ENCODE measurements around the gene TMEM128.
"Not testable (repeated sequence)": the region's sequence is repeated elsewhere in the genome, so short reads cannot be mapped to it uniquely, and the experiment has no call there.

Gene TMEM128

DNA sequence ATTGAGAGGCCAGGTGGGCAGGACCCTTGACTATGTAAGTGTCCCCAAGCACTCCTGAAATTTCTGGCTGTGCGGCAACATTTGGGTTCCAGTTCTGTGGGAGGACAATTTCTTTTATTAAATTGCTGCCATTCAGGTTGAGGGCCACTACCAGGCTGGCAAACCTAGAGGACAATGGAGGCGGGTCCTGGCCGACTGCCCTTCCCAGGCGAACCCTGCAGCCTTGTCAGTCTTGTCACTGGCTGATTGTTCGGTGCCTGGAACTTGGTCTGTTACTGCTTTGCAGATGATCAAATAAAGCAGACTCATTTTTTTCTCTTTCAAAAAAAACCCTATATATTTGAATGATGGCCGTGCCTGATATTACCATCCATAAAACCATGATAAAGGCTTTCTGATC lies 6.6 kb upstream of the TMEM128 start:
- DNase-seq (ENCODE audit: low spot score): no peak

DNA sequence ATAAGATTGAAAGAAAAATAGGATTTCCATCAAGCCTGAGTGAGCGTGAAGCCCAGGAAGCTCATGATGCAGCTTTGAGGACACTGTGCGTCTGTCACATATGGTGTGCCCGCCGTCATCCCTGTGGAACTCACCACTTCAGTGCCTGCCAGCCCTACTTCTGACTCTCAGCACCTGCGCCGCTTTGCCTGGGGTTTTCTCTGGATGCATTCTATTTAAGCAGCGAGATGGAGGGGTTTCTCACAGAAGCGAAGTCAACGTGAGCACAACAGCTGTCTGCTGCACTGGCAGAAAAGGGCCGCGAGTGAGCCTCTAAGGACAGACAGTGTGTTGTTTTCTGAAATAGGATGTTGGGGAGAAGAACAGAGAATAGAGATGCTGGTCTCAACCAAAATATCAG lies 6.2 kb upstream of the TMEM128 start:
- DNase-seq (ENCODE audit: low spot score): no peak

- no peak for DNase-seq (ENCODE audit: low spot score)
Observed at GRCh38 chr4:4249866-4250265, 1.8 kb upstream of the TMEM128 start.

DNA sequence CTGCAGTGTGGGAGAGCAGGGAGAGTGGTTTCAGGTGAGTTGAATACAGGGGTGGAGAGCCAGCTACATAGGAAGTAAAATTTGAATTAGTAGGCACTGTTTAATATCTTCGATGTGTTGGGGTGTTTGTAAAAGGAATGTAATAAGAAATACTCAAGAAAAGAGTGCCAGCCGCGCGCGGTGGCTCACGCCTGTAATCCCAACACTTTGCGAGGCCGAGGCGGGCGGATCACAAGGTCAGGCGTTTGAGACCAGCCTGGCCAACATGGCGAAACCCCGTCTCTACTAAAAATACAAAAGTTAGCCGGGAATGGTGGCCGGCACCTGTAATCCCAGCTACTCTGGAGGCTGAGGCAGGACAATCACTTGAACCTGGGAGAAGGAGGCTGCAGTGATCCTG lies 1.3 kb upstream of the TMEM128 start:
- not testable (repeated sequence) for DNase-seq (ENCODE audit: low spot score)

DNA sequence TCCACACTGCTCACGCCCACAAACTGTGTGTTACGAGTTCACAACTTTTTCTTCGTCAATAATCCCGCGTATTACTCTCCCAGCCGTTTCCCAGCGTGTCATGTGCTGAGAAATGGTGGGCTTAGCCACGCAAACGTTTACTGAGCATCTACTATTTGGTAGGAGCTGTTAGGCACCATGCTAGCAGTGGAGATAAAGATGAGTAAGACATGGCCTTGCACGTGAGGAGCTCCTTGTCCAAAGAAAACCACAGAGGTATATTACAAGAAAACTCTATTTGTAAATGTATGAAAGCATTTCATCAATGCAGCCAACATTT lies 821 bp upstream of the TMEM128 start:
- DNase-seq (ENCODE audit: low spot score): peak; percentile 22

DNA sequence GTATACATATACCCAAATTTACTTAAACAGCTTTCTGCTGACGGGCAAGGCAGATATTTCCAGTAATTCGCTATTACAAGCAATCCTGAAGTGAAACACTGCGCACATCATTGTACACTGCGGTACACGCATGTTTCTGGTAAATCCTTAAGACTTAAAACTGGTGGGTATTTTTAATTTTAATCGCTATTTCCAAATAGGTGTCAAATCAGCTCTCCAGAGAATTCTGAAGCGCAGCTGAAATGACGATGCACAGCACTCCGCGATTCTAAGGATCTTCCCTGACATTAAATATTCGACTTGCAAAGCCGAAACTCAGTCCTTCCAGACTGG lies 361 bp downstream of the TMEM128 start:
- DNase-seq (ENCODE audit: low spot score): no peak

GRCh38 chr4:4245172-4245571 lies 2.9 kb downstream of the TMEM128 start:
- no peak for DNase-seq (ENCODE audit: low spot score)

DNA sequence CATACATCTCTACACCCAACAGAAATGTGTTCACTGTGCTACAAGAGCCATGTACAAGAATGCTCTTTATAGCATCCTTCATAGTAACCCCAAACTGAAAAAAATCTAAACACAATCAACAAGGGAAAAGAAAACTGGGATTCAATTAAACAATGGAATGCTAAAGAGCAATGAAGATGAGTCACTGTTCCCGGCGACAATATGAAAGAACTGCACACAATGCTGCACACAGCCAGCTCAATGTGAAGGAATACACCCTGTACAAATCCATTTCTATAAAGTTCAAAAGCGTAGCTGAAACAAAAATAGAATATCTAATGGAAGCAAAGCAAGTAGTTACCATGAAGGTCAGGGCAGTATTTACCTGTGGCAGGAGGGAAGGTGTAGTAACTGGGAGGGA lies 8.5 kb downstream of the TMEM128 start:
- DNase-seq (ENCODE audit: low spot score): not testable (repeated sequence)

DNA sequence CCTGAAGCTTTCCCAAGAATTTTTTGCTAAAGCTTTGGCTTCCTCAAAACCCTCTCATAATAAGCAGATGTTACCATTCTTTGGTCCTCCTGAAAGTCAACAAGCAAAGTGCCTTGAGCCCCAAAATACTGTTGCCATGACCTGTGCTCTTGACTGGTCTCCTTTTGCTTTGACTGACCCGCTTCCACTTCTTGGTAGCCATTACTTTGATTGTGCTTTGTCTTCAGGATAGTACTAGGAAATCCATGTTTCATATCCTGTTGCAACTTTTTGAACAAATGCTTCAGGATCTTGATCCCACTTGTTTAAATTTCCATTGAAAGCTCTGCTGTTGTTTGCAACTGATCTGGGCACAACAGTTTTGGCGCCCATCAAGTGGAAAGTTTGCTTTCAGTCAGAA lies 14.4 kb downstream of the TMEM128 start:
- no peak for DNase-seq (ENCODE audit: low spot score)

DNA sequence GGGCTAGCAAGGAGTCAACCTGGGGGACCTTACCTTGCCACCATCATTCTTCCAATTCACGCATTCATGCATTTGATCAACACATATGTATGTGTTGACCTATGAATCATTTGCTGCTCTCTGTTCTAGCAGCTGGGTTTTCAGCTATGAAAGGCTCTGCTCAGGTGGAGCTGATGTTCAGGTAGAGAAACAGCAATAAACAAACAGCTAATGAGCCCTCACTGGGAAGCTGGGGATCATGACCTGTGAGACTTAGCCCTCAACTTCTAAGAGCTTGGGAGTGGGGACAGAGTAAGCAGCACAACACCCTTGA lies 19.7 kb downstream of the TMEM128 start:
- DNase-seq (ENCODE audit: low spot score): no peak

DNA sequence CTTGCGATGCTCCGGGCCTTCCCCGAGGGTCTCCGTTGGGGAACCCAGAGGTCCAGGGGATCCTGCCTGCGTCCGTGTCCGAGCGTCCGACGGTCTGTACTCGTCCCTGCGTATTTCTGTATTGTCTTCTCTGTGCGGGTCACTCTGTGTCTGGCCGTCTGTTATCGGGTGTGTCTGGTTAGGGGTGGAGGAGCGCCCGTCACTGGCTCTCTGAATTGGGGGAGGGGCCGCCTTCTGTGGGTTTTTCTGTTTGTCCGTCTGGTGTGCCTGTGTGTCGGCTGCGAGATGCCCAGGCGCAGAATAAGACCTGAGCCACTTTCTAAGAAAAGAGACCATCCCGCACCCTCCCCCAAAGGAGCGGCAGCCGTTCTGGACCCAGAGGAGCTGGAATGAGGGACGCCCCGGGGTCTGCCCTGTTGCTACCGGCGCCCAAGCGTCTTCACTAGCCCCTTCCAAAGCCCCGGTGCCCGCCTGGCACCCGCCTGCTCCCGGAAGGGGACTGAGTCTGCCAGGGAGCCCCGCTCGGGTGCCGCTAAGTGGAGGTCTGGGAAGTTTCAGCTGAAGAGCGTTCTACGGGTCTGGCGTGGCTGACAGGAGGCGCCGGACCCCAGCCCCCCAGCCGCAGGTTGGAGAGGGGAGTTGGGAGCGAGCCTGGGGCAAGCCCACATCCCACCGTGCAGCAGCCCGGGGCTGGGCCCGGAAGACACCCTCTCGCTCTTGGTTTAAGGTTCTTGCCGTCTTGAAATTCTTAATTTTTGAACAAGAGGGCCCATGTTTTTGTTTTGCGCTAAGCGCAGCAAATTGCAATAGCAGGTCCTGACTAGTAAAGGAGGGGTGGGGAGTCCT lies 20.3 kb downstream of the TMEM128 start:
- DNase-seq (ENCODE audit: low spot score): no peak

DNA sequence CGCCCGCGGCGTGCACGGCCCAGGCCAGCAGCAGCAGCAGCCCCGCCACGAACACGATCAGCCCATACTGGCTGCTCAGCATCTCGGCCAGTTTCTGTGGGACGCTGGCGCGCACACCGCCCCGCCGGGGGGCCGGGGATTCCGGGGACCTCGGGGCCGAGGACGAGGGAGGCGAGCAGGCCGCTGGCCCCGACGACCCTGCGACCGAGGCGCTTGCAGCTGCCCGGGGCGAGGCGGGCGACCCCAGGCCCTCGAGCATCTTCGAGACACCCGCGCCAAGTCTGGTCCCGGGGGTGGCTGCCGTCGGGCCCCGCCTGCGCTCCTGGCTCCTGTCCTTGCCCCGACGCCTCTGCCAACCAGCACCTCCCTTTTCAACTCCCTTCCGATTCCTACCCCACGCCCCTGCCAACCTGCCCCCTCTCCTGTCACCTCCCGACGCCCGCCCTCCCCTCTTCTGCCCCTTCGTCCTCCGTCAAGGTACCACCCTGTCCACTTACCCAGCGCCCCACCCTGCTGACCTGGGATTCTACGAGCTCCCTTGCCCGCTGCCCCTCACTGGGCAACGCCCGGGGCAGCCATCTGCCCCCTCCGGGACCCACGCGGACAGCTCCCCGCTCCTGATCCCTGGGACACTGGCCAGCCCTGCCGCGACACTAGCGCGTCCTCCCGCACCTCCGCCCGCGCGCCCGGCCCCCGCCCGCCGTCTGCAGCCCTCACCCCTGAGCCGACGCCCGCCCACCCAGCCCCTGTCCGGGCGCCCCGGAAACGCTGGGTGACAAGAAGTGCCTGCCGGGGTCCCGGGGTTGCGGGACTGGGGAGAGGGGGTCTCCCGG lies 21.2 kb downstream of the TMEM128 start, which contains the start of gene OTOP1:
OTOP1 (minus strand) TSS at position 324 of the 833 bp plus-strand sequence; CDS start at position 259, 65 bp downstream.
- no peak for DNase-seq (ENCODE audit: low spot score)

DNA sequence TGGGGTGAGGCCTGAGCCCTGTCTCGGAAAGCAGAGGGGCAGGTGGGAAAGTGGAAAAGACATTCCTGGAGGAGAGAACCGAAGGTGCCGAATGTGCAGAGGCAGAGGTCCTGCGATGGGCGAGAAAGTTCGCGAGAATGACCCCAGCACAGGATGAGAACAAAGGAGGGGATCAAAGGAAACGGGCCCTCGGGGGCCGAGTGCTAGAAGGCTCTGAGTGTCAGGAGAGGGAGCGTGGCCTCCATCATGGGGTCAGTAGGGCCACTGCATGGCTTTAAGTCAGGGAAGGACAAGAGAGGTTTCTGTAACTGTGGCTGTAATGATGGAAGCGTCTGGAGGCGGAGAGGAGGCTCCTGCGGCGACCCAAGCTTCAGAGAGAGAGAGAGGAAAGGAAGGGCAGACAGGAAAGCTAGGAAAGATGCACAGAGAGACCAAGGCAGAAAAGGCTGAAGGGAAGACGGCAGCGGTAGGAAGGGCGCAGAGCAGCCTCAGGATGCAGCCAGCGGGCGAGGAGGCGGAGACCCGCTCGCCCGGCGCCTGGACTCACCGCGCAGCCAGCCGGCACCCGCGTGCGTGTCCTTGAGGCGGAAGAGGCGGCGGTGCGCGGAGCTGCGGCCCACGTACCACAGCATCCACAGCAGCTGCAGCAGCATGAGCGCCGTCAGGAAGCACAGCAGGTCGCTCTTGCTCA lies 22.0 kb downstream of the TMEM128 start:
- DNase-seq (ENCODE audit: low spot score): peak; percentile 7

- DNase-seq (ENCODE audit: low spot score): peak; percentile 26
Observed at GRCh38 chr4:4217113-4217512, 30.9 kb downstream of the TMEM128 start.

GRCh38 chr4:4216648-4217047 lies 31.4 kb downstream of the TMEM128 start:
- peak; percentile 71 for DNase-seq (ENCODE audit: low spot score)

DNA sequence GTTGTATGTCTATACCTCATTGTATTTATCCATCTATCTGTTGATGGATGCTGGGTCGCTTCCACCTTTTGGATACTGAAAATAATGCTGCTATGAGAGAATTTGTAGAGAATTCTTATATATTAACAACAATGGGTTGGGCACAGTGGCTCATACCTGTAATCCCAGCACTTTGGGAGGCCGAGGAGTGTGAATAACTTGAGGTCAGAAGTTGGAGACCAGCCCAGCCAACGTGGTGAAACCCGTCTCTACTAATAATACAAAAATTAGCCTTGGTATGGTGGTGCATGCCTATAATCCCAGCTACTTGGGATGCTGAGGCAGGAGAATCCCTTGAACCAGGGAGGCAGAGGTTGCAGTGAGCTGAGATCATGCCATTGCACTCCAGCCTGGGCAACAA lies 34.3 kb downstream of the TMEM128 start:
- peak; percentile 2 for DNase-seq (ENCODE audit: low spot score)

- DNase-seq (ENCODE audit: low spot score): no peak
Observed at GRCh38 chr4:4206204-4206603, 41.8 kb downstream of the TMEM128 start.

- DNase-seq (ENCODE audit: low spot score): no peak
Observed at GRCh38 chr4:4204401-4204745, 43.6 kb downstream of the TMEM128 start.

GRCh38 chr4:4203688-4204400 lies 44.2 kb downstream of the TMEM128 start:
- no peak for DNase-seq (ENCODE audit: low spot score)

DNA sequence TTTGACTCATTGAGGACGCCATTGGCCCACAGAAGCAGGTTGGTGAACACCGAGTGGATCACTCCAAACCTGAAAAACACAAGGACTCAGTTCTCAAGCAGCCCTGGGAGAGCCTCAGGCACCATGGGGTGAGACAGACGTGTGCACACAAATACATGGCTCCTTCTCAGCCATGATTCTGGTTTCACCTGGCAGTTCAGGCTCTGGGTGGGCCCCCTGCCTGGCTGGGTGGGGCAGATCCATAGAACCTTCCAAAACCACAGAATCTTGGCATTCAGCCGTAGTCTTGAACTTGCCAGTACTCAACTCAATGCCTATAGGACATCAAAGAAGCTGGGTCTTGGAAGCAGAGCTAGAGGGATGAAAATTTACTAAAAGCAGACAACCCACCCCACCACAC lies 45.5 kb downstream of the TMEM128 start:
- DNase-seq (ENCODE audit: low spot score): no peak

DNA sequence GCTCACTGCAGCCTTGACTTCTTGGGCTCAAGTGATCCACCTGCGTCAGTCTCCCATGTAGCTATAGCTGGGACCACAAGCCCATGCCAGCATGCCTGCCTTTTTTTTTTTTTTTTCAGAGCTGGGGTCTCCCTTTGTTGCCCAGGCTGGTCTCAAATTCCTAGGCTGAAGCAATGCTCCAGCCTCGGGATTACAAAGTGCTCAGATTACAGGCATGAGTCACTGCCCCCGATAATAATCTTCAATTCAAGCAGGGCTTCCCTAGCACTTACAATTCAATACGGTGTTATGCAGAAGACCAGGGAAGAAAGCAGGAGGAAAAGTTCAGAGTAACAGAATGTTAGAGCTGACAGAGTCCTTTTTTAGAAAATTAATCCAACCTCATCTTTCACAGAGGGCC lies 47.4 kb downstream of the TMEM128 start:
- no peak for DNase-seq (ENCODE audit: low spot score)

- no peak for DNase-seq (ENCODE audit: low spot score)
Observed at GRCh38 chr4:4195354-4195753, 52.7 kb downstream of the TMEM128 start.

All from kidney tubule cell (primary cell).